B cell (primary cell): ENCODE measurements around the gene ISM1. TPM values are rescaled to one million over a fixed set of nuclear protein-coding genes. Genes with fewer than 3 reads are reported as not detected.

Source experiments
- ATAC-seq: fragments of 200-7000 bp; cut with Tn5 transposase; one replicate; pipeline ENCODE4 v1.10.0; 2021; ENCODE audit warnings: low read depth, mild to moderate bottlenecking, moderate number of reproducible peaks, moderate library complexity
- CTCF ChIA-PET: fragments of 350-600 bp; sonication (Branson Sonifier 250); formaldehyde crosslinking; loops from one replicate; lab custom pipeline; 2021; ENCODE audit warnings: antibody characterized with exemption, inconsistent platforms; lab: Charles Lee
- POLR2A ChIA-PET: fragments of 350-600 bp; sonication (Branson Sonifier 250); formaldehyde crosslinking; loops from one replicate; lab custom pipeline; 2021; ENCODE audit warnings: antibody characterized with exemption; lab: Charles Lee
- DNase-seq: peaks from one replicate; pipeline ENCODE4 v3.0.0; 2013
- H2AFZ ChIP-seq: 2 replicates; pipeline ENCODE4 v1.6.1; 2012; ENCODE audit warnings: mild to moderate bottlenecking, low read depth, low read length; ENCODE audit not compliant: insufficient read depth, poor library complexity, severe bottlenecking
- H3K27ac ChIP-seq, 2 donors: 1 replicate in 1 of 2; 2 replicates in 1 of 2; pipeline ENCODE4 v1.5.1; 2012 to 2013; ENCODE audit warnings: low read length in 2 of 2, mild to moderate bottlenecking in 2 of 2, moderate library complexity in 1 of 2
- H3K27me3 ChIP-seq, 4 experiments: fragments of 200-600 bp in 1 of 4; sonication (generic) in 1 of 4; replicated peaks in 1 of 4; 1 replicate in 2 of 4; 2 replicates in 2 of 4; pipeline versions ENCODE4 v1.6.1 to v1.7.0; 2013 to 2016; ENCODE audit warnings: low read length in 3 of 4, mild to moderate bottlenecking in 2 of 4, mixed read lengths in 1 of 4, moderate library complexity in 1 of 4; ENCODE audit not compliant: insufficient read depth in 4 of 4, control insufficient read depth in 3 of 4; ENCODE audit errors: control extremely low read depth in 1 of 4
- H3K36me3 ChIP-seq, 2 experiments: replicated peaks in 1 of 2; 1 replicate in 1 of 2; 2 replicates in 1 of 2; pipeline versions ENCODE4 v1.6.1 to v1.7.1; 2013; ENCODE audit warnings: low read length in 1 of 2; ENCODE audit not compliant: insufficient read depth in 2 of 2, control insufficient read depth in 1 of 2; ENCODE audit errors: control extremely low read depth in 1 of 2, extremely low read depth in 1 of 2
- H3K4me1 ChIP-seq, 2 donors: fragments of 200-600 bp in 1 of 2; sonication (generic) in 1 of 2; 1 replicate in 1 of 2; 2 replicates in 1 of 2; pipeline versions ENCODE4 v1.5.1 to v1.6.1; 2013 to 2017; ENCODE audit warnings: low read length in 2 of 2; ENCODE audit not compliant: control insufficient read depth in 2 of 2, insufficient read depth in 2 of 2
- H3K4me2 ChIP-seq: replicated peaks from 2 replicates; pipeline ENCODE3; 2012; ENCODE audit warnings: mild to moderate bottlenecking, low read depth, low read length; ENCODE audit not compliant: poor library complexity, severe bottlenecking
- H3K4me3 ChIP-seq, 5 experiments: fragments of 200-600 bp in 1 of 5; sonication (generic) in 1 of 5; 1 replicate in 3 of 5; 2 replicates in 2 of 5; pipeline versions ENCODE4 v1.5.1 to v1.7.0; 2011 to 2016; ENCODE audit warnings: low read length in 4 of 5, mild to moderate bottlenecking in 4 of 5, low read depth in 2 of 5, control low read depth in 1 of 5, moderate library complexity in 1 of 5; ENCODE audit not compliant: insufficient read depth in 1 of 5; ENCODE audit errors: control extremely low read depth in 1 of 5, extremely low read depth in 1 of 5
- H3K79me2 ChIP-seq: fragments of 200-600 bp; sonication (generic); one replicate; pipeline ENCODE4 v1.6.0; 2016; ENCODE audit warnings: low read length; ENCODE audit not compliant: control insufficient read depth, insufficient read depth
- H3K9ac ChIP-seq: fragments of 200-600 bp; sonication (generic); 2 replicates; pipeline ENCODE4 v1.6.1; 2017; ENCODE audit warnings: mild to moderate bottlenecking, low read length, moderate library complexity
- H3K9me3 ChIP-seq, 3 donors: one replicate each; pipeline versions ENCODE4 v1.6.1 to v1.7.1; 2013; ENCODE audit warnings: low read length in 2 of 3; ENCODE audit not compliant: control insufficient read depth in 2 of 3, insufficient read depth in 1 of 3; ENCODE audit errors: control extremely low read depth in 1 of 3
- H4K20me1 ChIP-seq: 2 replicates; pipeline ENCODE4 v1.6.0; 2012; ENCODE audit warnings: mild to moderate bottlenecking, low read length; ENCODE audit not compliant: insufficient read depth, control insufficient read depth, poor library complexity, severe bottlenecking
- H3K27ac Mint-ChIP-seq: one replicate; pipeline ENCODE4 v1.8.0; 2021; ENCODE audit warnings: mixed read lengths
- H3K27me3 Mint-ChIP-seq: one replicate; pipeline ENCODE4 v1.8.0; 2021; ENCODE audit warnings: mixed read lengths
- H3K4me1 Mint-ChIP-seq: one replicate; pipeline ENCODE4 v1.8.0; 2021; ENCODE audit warnings: mixed read lengths
- H3K4me3 Mint-ChIP-seq: one replicate; pipeline ENCODE4 v1.8.0; 2021; ENCODE audit warnings: mixed read lengths
- H3K9me3 Mint-ChIP-seq: one replicate; pipeline ENCODE4 v1.8.0; 2022; ENCODE audit warnings: mixed read lengths; ENCODE audit not compliant: insufficient read depth
- EZH2 ChIP-seq: IDR thresholded peaks from 2 replicates; pipeline ENCODE4 v1.6.1; 2012; ENCODE audit warnings: borderline replicate concordance, low read depth, mild to moderate bottlenecking, moderate library complexity, low read length; ENCODE audit not compliant: insufficient read depth, poor library complexity, severe bottlenecking
- WGBS: methylation state at CpG from one replicate; pipeline ENCODE4 v1.1.5; 2013; ENCODE audit warnings: missing lambda C conversion rate; ENCODE audit not compliant: insufficient coverage; 5-methylcytosine and 5-hydroxymethylcytosine counted together
- intact Hi-C: fragments of 100-400 bp; cut with micrococcal nuclease; formaldehyde crosslinking; loops from one replicate; pipeline ENCODE4 v1.10.0; 2022
- polyA plus RNA-seq: library from polyadenylated mRNA; depleted of rRNA; stranded (reverse); fragments of >200 nt; gene quantifications from 2 replicates; pipeline ENCODE4 v1.2.3, GENCODE V29; 2012
- total RNA-seq, 2 donors: library from RNA; stranded (reverse); fragments of 120-200 nt in 1 of 2; gene quantifications; 1 replicate in 1 of 2; 2 replicates in 1 of 2; pipeline versions ENCODE4 v1.2.3 to v1.2.4, GENCODE V29; 2013 to 2022
- TF ChIP-seq, protein P1 (sequence below): fragments of 200-600 bp; IDR thresholded peaks from one replicate; pipeline ENCODE4 v1.8.0; 2022; ENCODE audit warnings: antibody characterized with exemption, mild to moderate bottlenecking

Gene ISM1
- total and polyA plus RNA-seq, 2 donors (not counting 1 experiment from before 2014, with no cell fraction given) = not detected

DNA sequence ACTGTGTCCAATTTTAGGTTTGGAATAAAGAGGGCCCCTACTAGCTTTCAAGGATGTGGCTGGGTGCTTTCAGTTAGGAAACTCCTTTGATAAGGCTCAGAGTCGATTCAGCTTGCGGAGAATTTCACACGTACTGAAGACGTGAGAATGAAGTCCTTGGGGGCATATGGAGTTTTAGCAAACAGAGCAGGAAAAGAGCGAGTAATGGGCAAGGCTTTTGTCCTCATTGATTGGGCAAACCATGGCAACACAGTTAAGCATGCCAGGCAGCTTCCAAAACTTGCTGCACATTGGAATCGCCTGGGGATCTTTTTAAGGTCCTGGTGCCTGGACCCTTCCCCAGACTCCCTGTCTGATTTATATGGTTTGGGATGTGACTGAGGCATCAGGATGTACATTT, 29.2 kb downstream of the ISM1 start:
- TF ChIP-seq, protein P1, sequence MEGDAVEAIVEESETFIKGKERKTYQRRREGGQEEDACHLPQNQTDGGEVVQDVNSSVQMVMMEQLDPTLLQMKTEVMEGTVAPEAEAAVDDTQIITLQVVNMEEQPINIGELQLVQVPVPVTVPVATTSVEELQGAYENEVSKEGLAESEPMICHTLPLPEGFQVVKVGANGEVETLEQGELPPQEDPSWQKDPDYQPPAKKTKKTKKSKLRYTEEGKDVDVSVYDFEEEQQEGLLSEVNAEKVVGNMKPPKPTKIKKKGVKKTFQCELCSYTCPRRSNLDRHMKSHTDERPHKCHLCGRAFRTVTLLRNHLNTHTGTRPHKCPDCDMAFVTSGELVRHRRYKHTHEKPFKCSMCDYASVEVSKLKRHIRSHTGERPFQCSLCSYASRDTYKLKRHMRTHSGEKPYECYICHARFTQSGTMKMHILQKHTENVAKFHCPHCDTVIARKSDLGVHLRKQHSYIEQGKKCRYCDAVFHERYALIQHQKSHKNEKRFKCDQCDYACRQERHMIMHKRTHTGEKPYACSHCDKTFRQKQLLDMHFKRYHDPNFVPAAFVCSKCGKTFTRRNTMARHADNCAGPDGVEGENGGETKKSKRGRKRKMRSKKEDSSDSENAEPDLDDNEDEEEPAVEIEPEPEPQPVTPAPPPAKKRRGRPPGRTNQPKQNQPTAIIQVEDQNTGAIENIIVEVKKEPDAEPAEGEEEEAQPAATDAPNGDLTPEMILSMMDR = no peak
- TF ChIP-seq EZH2 = no peak
- POLR2A ChIA-PET = no interaction called here
- H3K4me3 Mint-ChIP-seq = no peak overlapping the region
- H3K79me2 ChIP-seq = no peaks in the 10 kb centered on the region
- CTCF ChIA-PET = no interaction called here
- no peak for DNase-seq
- no peak overlapping the region for H3K4me3 ChIP-seq
- H3K36me3 ChIP-seq = no peaks in the 10 kb centered on the region
- intact Hi-C loops = no loop called here
- H3K9ac ChIP-seq = no peak overlapping the region
- no peak overlapping the region for H3K27ac Mint-ChIP-seq
- H3K27me3 ChIP-seq = no peaks in the 10 kb centered on the region
- no peak for ATAC-seq
- peaks cover 9% of the 10 kb centered on the region for H3K27me3 Mint-ChIP-seq
- H3K9me3 ChIP-seq = no peaks in the 10 kb centered on the region
- WGBS = 90% methylated on average over 6 of the region's 6 CpGs
- no peaks in the 10 kb centered on the region for H3K4me1 Mint-ChIP-seq
- H3K27ac ChIP-seq = no peak overlapping the region
- H3K9me3 Mint-ChIP-seq = no peaks in the 10 kb centered on the region
- peaks cover 4 to 6% of the 10 kb centered on the region in 2 donors for H3K4me1 ChIP-seq
- no peak overlapping the region for H2AFZ ChIP-seq
- no peak overlapping the region for H3K4me2 ChIP-seq
- H4K20me1 ChIP-seq = no peaks in the 10 kb centered on the region

DNA sequence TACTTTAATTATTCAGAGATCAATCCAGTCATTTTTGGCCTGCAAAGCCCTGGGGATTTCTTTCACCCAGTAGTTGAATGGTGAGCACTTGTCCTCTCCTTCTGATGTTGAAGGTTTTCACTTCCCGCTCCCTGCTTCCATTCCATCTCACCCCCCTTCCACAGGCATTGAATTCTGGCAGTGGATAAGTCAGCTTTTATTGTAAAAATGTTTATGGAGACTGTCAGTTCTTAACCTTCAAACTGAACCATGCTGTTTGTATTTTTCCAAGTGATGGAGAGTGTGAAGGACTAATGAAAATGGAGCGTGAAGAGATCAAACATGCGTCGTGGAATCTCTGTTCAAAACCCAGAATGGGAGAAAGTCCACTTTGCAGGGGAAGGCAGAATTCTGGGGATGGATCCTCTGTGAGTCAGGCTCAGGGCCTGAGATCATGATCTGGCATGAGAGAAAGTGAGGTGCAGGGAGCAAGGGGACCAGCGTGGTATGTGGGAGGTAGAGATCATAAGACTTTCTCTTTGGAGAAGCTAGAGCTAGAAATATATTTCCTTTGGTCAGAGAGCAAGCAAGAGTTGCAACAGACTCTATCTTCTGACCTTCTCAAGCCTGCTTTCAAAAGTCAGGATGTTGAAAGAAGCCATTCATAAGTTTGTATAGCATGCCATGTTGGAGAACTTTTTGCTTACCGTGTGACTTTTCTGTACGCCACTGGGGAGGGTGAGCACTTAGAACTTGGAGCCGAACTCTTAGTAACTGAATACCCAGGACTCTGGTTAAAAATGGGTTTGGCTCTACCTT, 30.2 kb downstream of the ISM1 start:
- H3K9ac ChIP-seq = no peak overlapping the region
- no peaks in the 10 kb centered on the region for H4K20me1 ChIP-seq
- WGBS = 96% methylated on average over 7 of the region's 8 CpGs
- no peaks in the 10 kb centered on the region for H3K4me1 Mint-ChIP-seq
- no peaks in the 10 kb centered on the region for H3K9me3 ChIP-seq
- ChIA-PET POLR2A (no interaction called here), CTCF (no interaction called here)
- peaks cover 4 to 6% of the 10 kb centered on the region in 2 donors for H3K4me1 ChIP-seq
- no peaks in the 10 kb centered on the region for H3K79me2 ChIP-seq
- peaks cover 9% of the 10 kb centered on the region for H3K27me3 Mint-ChIP-seq
- H3K27me3 ChIP-seq = no peaks in the 10 kb centered on the region
- H3K4me2 ChIP-seq = no peak overlapping the region
- no peak overlapping the region for H2AFZ ChIP-seq
- no peak overlapping the region for H3K27ac Mint-ChIP-seq
- ATAC-seq (no peak), DNase-seq (no peak)
- intact Hi-C loops = no loop called here
- no peaks in the 10 kb centered on the region for H3K9me3 Mint-ChIP-seq
- no peak overlapping the region for H3K4me3 Mint-ChIP-seq
- no peaks in the 10 kb centered on the region for H3K36me3 ChIP-seq
- TF ChIP-seq EZH2 = no peak
- TF ChIP-seq, protein P1 = no peak
- H3K27ac ChIP-seq = no peak overlapping the region
- H3K4me3 ChIP-seq = no peak overlapping the region
